ENCODE measurements around the gene SULT1A2.

DNA sequence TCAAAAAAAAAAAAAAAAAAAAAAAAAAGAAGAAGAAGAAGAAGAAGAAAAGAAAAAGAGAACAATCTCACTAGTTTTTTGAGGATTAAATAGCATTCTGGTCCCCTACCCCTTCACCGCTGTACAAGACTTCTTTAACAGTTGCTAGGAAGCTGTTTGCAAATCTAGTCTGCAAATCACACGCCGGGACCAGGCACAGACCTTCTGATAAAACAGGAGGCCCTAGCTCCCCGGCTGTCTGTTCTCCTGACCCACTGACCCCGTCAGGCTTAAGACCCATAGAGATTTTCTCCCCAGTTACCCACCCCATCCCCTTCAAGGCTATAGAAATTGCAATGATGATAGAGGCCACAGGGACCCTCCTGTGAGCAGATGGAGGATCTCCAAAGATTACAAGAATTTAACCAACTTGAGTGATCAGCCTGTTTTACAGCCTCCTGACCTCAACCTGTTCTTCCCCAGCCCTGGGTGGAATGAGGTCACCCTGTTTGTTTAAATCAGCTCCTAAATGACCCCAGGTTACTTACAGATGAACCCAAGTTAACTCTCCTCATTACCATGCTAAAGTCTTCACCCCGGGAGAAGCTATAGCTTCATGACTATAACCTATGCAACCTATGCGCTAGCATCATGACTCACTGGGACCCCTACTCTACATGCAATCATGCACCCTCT is 24.8 kb upstream of the SULT1A2 start:
- TF ChIP-seq, protein P1, sequence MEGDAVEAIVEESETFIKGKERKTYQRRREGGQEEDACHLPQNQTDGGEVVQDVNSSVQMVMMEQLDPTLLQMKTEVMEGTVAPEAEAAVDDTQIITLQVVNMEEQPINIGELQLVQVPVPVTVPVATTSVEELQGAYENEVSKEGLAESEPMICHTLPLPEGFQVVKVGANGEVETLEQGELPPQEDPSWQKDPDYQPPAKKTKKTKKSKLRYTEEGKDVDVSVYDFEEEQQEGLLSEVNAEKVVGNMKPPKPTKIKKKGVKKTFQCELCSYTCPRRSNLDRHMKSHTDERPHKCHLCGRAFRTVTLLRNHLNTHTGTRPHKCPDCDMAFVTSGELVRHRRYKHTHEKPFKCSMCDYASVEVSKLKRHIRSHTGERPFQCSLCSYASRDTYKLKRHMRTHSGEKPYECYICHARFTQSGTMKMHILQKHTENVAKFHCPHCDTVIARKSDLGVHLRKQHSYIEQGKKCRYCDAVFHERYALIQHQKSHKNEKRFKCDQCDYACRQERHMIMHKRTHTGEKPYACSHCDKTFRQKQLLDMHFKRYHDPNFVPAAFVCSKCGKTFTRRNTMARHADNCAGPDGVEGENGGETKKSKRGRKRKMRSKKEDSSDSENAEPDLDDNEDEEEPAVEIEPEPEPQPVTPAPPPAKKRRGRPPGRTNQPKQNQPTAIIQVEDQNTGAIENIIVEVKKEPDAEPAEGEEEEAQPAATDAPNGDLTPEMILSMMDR (IDR thresholded peaks at IDR 0.05; ENCODE audit: low read depth, low read length, poor library complexity, severe bottlenecking) = no peak
- TF ChIP-seq EZH2phosphoT487 (IDR thresholded peaks at IDR 0.05; ENCODE audit: borderline replicate concordance, low read length) = no peak
